Uterus (tissue), 4 donors: ENCODE results near the gene ZNF462. TPM values are rescaled to one million over a fixed set of nuclear protein-coding genes. Genes with fewer than 3 reads are reported as not detected.

Experiments
- DNase-seq, 2 donors: peaks; one replicate each; pipeline ENCODE4 v3.0.0-alpha.2; 2019 to 2020
- H3K27ac ChIP-seq, 2 donors: fragments of 200-600 bp; sonication (generic); 1 replicate in 1 of 2; 2 replicates in 1 of 2; pipeline ENCODE4 v1.5.1; 2016 to 2018
- H3K27me3 ChIP-seq, 2 donors: fragments of 200-600 bp; sonication (generic); one replicate each; pipeline ENCODE4 v1.5.1; 2018 to 2019; ENCODE audit warnings: control low read depth in 1 of 2
- H3K36me3 ChIP-seq, 2 donors: fragments of 200-600 bp; sonication (generic); one replicate each; pipeline ENCODE4 v1.5.1; 2019; ENCODE audit warnings: control low read depth in 1 of 2
- H3K4me1 ChIP-seq, 2 donors: fragments of 200-600 bp; sonication (generic); one replicate each; pipeline ENCODE4 v1.5.1; 2018 to 2019; ENCODE audit warnings: control low read depth in 1 of 2
- H3K4me3 ChIP-seq, 2 donors: fragments of 200-600 bp; sonication (generic); 1 replicate in 1 of 2; 2 replicates in 1 of 2; pipeline ENCODE4 v1.5.1; 2018 to 2019; ENCODE audit warnings: mild to moderate bottlenecking in 1 of 2
- H3K9me3 ChIP-seq, 2 donors: fragments of 200-600 bp; sonication (generic); one replicate each; pipeline ENCODE4 v1.5.1; 2019; ENCODE audit warnings: control low read depth in 1 of 2
- POLR2A ChIP-seq, 2 donors: fragments of 450-650 bp; IDR thresholded peaks; one replicate each; pipeline ENCODE4 v1.6.1; 2016; ENCODE audit warnings: antibody characterized with exemption in 2 of 2, mild to moderate bottlenecking in 1 of 2, moderate library complexity in 1 of 2
- intact Hi-C: fragments of 100-400 bp; cut with DNase I; formaldehyde crosslinking; loops from one replicate; pipeline ENCODE4 v1.15.1; 2023; ENCODE audit warnings: low total_unique reads
- total RNA-seq, 4 donors: library from RNA; depleted of rRNA in 3 of 4; stranded (reverse); fragments of >200 nt in 3 of 4; gene quantifications; one replicate each; pipeline versions ENCODE4 v1.1.0 to v1.2.4, GENCODE V29; 2014 to 2023
- TF ChIP-seq, protein P1 (sequence below), 4 experiments: fragments of 200-600 bp in 2 of 4; fragments of 450-650 bp in 2 of 4; sonication (generic) in 2 of 4; IDR thresholded peaks; one replicate each; pipeline ENCODE4 v1.5.1; 2016 to 2019; ENCODE audit warnings: antibody characterized with exemption in 4 of 4, mild to moderate bottlenecking in 2 of 4, moderate library complexity in 1 of 4
- donor health status: DM: yes; HTN: yes; CAD: no.

ZNF462 gene
- total RNA-seq, 4 donors from 2014 or later = 18.2 to 136 (median 60.1) TPM

GRCh38 chr9:106947106-106947900 is 84.3 kb downstream of the ZNF462 start:
- no peaks in the 10 kb centered on the region for H3K27me3 ChIP-seq
- H3K9me3 ChIP-seq = no peaks in the 10 kb centered on the region
- no peak for TF ChIP-seq POLR2A (IDR thresholded peaks at IDR 0.05)
- no peak for DNase-seq
- H3K27ac ChIP-seq = no peak overlapping the region
- no peaks in the 10 kb centered on the region for H3K4me1 ChIP-seq
- H3K36me3 ChIP-seq = no peaks in the 10 kb centered on the region
- intact Hi-C loops = no loop called here
- no peak overlapping the region for H3K4me3 ChIP-seq

DNA sequence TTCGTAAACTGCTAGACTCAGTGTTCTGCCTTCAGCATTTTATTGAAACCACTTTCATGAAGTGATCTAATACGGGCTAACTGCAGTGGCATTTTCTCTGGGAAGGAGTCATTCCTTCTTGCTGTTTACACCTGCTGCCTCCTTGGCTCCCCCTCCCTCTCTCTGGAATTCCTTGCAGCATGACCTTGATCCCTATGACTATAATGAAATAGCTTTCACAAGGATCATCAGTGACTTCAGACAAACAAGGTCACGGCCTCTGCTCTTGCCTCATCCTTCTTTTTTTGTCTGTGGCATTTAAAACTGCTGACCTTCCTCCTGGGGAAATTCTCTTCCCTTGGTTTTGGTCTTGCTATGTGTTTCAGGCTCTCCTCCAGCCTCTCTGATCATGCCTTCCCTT is 90.2 kb downstream of the ZNF462 start:
- H3K27me3 ChIP-seq = no peaks in the 10 kb centered on the region
- H3K9me3 ChIP-seq = no peaks in the 10 kb centered on the region
- no peak overlapping the region for H3K4me3 ChIP-seq
- no peak overlapping the region for H3K27ac ChIP-seq
- H3K36me3 ChIP-seq = no peaks in the 10 kb centered on the region
- intact Hi-C loops = no loop called here
- H3K4me1 ChIP-seq = no peaks in the 10 kb centered on the region
- no peak for DNase-seq
- TF ChIP-seq, protein P1, sequence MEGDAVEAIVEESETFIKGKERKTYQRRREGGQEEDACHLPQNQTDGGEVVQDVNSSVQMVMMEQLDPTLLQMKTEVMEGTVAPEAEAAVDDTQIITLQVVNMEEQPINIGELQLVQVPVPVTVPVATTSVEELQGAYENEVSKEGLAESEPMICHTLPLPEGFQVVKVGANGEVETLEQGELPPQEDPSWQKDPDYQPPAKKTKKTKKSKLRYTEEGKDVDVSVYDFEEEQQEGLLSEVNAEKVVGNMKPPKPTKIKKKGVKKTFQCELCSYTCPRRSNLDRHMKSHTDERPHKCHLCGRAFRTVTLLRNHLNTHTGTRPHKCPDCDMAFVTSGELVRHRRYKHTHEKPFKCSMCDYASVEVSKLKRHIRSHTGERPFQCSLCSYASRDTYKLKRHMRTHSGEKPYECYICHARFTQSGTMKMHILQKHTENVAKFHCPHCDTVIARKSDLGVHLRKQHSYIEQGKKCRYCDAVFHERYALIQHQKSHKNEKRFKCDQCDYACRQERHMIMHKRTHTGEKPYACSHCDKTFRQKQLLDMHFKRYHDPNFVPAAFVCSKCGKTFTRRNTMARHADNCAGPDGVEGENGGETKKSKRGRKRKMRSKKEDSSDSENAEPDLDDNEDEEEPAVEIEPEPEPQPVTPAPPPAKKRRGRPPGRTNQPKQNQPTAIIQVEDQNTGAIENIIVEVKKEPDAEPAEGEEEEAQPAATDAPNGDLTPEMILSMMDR (IDR thresholded peaks at IDR 0.05) = no peak
- no peak for TF ChIP-seq POLR2A (IDR thresholded peaks at IDR 0.05)

DNA sequence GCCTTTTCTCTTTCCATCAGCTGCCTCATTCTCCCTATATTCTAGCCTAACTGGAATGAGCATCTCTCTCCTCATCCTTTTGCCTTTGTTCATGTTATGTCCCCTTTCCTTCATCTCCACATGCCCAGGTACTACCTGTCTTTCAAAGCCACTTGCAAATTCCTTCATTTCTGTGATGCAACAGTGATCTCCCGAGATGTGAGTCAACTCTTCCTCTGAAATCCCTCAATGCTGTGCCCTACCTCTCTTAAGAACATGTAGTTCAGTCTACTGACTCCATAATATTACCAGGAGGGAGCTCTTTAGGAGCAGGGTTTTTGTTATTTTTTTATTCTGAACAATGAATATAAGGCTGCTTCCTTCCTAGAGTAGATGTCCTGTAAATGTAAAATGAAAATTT is 91.6 kb downstream of the ZNF462 start:
- DNase-seq = no peak
- Histone ChIP-seq H3K4me1 (no peaks in the 10 kb centered on the region), H3K4me3 (no peak overlapping the region), H3K36me3 (no peaks in the 10 kb centered on the region), H3K9me3 (no peaks in the 10 kb centered on the region), H3K27ac (no peak overlapping the region), H3K27me3 (no peaks in the 10 kb centered on the region)
- TF ChIP-seq, protein P1 (IDR thresholded peaks at IDR 0.05) = no peak
- no peak for TF ChIP-seq POLR2A (IDR thresholded peaks at IDR 0.05)
- intact Hi-C loops = no loop called here

GRCh38 chr9:106954974-106955850 is 92.2 kb downstream of the ZNF462 start:
- no peaks in the 10 kb centered on the region for H3K27me3 ChIP-seq
- H3K4me1 ChIP-seq = no peaks in the 10 kb centered on the region
- H3K4me3 ChIP-seq = no peak overlapping the region
- no peak overlapping the region for H3K27ac ChIP-seq
- no peak for TF ChIP-seq POLR2A (IDR thresholded peaks at IDR 0.05)
- TF ChIP-seq, protein P1 (IDR thresholded peaks at IDR 0.05) = no peak
- no peak for DNase-seq
- H3K36me3 ChIP-seq = no peaks in the 10 kb centered on the region
- H3K9me3 ChIP-seq = no peaks in the 10 kb centered on the region
- intact Hi-C loops = no loop called here

GRCh38 chr9:106956971-106957370 is 94.0 kb downstream of the ZNF462 start:
- no peaks in the 10 kb centered on the region for H3K36me3 ChIP-seq
- no peaks in the 10 kb centered on the region for H3K27me3 ChIP-seq
- TF ChIP-seq, protein P1 (IDR thresholded peaks at IDR 0.05) = no peak
- TF ChIP-seq POLR2A (IDR thresholded peaks at IDR 0.05) = no peak
- no peak overlapping the region for H3K27ac ChIP-seq
- no peaks in the 10 kb centered on the region for H3K4me1 ChIP-seq
- intact Hi-C loops = no loop called here
- no peak overlapping the region for H3K4me3 ChIP-seq
- DNase-seq = no peak
- H3K9me3 ChIP-seq = no peaks in the 10 kb centered on the region
